Measurements from ENCODE around the gene NPDC1.

The NPDC1 gene

DNA sequence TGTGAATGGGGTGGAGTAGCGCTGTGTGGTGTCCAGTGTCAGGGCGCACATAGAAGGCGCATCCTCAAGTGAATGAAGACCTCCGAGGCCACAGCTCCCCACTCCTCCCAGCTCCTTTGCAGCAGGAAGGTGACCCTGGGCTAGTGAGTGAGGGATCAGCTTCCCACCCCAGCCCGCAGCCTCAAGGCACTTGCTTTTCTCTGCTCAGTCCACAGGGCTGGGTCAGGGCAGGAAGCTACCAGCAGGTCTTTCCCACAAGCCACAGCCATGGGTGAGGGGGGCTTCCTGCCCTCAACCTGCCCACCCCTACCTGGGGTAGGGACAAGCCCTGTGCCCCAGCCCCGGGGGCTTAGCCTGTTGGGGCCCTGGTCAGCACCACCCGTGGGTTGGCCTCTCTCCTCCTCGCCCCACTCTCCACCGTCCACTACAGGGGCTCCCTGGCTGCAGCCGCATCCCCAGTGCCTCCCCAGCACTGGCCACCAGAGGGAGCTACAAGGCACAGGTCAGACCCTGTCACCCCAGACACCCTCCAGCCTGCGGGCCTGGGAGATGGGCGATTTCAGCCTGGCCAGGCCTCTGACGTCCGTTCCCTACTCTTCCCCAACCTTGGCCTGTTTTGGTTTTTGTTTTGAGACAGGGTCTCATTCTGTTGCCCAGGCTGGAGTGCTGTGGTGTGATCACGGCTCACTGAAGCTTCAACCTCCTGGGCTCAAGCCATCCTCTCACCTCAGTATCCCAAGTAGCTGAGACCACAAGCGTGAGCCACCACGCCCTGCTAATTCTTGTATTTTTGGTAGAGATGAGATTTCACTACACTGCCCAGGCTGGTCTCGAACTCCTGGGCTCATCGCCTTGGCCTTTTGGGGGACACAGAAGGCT lies 16.7 kb downstream of the NPDC1 start:
- no peaks in the 10 kb centered on the region for H3K9me3 Mint-ChIP-seq
- no peak overlapping the region for H3K27ac Mint-ChIP-seq
- H3K4me1 Mint-ChIP-seq, result peaks cover 83% of the 10 kb centered on the region
- ATAC-seq (peak; percentile 47), DNase-seq (peak; percentile 76 to 79)
- H3K4me3 Mint-ChIP-seq, result peak overlapping the region; percentile 78 to 84
- no peaks in the 10 kb centered on the region for H3K27me3 Mint-ChIP-seq

DNA sequence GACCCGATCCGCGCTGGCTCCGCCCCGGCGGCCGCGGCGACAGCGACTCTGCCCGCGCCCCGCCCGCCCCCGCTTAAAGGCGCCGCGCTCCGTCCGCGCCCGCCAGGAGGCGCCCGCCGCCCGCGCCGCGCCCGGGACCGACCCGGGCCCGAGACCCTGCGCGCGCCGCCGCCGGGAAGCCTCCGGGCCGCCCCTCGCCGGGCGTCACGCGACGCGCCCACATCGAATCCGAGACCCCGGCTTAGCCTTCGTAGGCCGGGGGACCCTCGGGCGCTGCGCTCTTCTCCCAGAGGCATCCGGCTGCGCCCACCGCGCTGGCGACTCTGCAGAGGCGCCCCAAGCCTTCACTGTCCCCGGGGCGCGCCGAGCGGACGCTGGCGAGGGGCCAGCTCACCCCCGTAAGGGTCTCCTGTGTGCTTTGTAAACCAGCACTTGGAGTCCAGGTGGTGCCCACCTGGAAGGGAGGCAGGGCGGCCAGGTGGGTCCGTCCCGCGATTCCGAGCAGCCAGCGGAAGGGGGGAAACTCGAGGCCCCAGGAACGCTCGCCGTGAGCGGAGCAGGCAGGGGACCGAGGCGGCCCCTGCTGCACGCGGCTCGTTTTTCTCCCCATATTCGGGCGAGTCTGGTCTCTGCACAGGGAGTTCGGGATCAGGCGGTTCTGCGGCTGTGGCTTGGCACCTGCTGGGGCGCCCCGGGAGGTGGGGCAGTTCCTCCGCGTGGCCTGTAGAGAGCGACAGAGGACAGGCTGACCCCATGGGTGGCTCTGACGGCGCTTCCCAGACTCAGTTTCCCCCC lies 17.5 kb downstream of the NPDC1 start:
- H3K27me3 Mint-ChIP-seq, result no peaks in the 10 kb centered on the region
- no peak overlapping the region for H3K27ac Mint-ChIP-seq
- H3K9me3 Mint-ChIP-seq, result no peaks in the 10 kb centered on the region
- peak; percentile 41 for ATAC-seq
- H3K4me3 Mint-ChIP-seq, result peak overlapping the region; percentile 78 to 84
- peak; percentile 74 to 75 for DNase-seq
- peaks cover 81% of the 10 kb centered on the region for H3K4me1 Mint-ChIP-seq

DNA sequence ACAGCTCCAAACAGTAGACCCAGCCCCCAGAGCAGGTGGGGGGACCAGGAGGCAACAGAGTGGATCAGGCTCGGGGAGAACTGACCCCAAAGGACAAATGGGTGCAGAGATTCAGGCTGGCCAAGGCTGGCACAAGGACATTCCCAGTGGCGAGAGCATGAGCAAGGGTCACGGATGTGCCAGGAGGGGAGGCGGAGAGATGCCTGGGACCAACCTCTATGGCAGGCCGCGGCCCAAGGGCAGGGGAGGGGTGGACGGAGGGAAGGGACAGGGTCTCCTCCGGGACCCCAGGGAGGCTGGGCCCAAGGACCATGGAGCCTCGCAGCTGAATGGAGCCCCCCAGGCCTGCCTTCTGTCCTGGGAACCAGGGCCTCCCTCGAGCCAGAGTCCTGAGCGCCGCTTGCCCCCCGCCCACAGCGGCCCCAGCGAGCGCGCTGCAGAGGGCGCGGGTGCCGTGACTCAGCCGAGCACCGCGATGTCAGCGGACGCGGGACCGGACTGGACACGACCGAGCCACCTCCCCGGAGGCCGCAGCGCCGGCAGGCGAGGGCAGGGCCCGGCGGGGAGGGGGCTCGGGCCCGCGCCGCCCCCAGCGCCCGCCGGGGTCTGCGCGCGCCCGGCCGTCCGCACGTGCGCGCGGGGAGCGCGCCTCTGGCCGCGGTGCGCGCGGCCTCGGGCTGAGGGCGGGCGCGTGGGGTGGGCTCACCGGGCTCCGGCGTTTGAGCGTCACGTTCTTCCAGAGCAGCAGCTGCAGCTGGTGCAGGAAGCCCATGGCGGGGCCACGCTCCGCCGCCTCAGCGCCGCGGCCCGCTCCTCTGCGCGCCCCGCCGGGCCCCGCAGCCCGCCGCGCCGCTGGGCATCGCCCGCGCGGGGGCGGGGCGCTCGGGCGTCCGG lies 18.4 kb downstream of the NPDC1 start, which contains the start of gene ABCA2:
ABCA2 (minus strand) TSS at position 869 of the 894 bp plus-strand sequence; CDS start at position 772, 97 bp downstream.
- no peak for DNase-seq
- Mint-ChIP-seq H3K27ac (no peak within 1 kb of the TSS), H3K27me3 (no peaks in the 10 kb centered on the region), H3K4me1 (peaks cover 73% of the 10 kb centered on the region), H3K9me3 (no peaks in the 10 kb centered on the region), H3K4me3 (peak within 1 kb of the TSS; percentile 81 to 86)
- ATAC-seq, result no peak

DNA sequence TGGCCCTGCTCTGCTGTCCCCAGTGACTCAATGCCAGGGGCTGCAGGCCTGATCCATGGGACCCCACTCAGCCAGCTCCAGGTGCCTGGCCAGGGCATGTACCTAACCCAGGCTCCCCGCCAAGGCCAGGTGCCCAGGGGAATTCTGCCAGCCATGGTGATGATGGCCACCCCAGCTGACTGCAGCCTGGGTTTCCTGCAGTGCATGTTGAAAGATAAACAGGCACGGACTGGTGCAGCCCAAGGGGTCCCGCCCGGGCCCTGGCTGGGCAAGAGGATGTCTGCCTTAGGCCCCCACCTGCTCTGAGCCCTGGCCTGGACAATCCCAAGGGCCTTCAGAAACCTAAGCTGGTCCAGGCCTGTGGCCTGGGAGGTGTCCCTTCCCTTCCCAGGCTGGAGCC lies 19.1 kb downstream of the NPDC1 start:
- H3K9me3 Mint-ChIP-seq, result no peaks in the 10 kb centered on the region
- peak overlapping the region; percentile 81 to 86 for H3K4me3 Mint-ChIP-seq
- no peaks in the 10 kb centered on the region for H3K27me3 Mint-ChIP-seq
- peaks cover 71% of the 10 kb centered on the region for H3K4me1 Mint-ChIP-seq
- H3K27ac Mint-ChIP-seq, result no peak overlapping the region
- DNase-seq (no peak), ATAC-seq (no peak)

DNA sequence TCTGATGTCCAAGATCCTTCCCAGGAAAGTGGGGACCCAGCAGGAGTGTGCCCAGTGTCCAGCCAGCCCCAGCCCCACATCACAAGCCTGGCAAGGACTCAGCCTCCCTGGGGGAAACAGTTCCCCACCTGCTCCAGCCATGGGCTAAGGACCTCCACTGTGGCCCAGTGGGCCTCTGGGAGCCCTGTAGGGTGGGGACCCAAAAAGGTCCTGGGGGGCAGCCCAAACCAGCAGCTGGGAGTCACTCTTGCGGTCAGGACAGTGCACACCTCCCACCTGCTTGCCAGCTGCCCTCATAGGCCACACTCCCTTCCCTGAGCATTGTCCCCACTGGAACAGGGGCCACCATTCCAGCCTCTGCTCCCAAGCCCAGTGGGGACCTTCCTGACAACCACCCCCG lies 19.6 kb downstream of the NPDC1 start:
- DNase-seq (no peak), ATAC-seq (no peak)
- H3K9me3 Mint-ChIP-seq, result no peaks in the 10 kb centered on the region
- H3K27me3 Mint-ChIP-seq, result no peaks in the 10 kb centered on the region
- H3K4me3 Mint-ChIP-seq, result no peak overlapping the region
- H3K27ac Mint-ChIP-seq, result no peak overlapping the region
- H3K4me1 Mint-ChIP-seq, result peaks cover 70% of the 10 kb centered on the region

DNA sequence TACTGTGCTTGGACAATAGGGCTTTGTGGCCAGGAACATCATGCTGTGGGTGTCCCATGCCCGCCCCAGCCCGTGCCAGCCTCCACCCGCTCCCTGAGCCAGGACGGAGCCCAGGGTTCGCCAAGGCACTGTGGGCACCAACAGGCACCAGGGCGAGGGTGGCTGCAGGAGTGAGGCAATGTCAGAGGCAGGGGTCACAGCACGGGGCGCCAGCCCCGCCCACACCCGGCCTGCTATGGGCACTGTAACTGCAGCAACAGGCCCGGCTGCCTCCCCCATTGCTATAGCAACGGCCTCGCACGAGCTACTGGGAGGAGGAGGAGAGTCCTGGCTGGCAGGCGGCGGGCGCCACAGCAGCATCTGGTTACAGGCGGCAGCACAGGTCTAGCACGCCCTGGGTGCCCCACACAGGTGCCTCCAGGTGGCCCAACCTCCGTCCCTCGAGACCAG lies 20.4 kb downstream of the NPDC1 start:
- no peak overlapping the region for H3K27ac Mint-ChIP-seq
- peaks cover 64% of the 10 kb centered on the region for H3K4me1 Mint-ChIP-seq
- ATAC-seq (no peak), DNase-seq (no peak)
- no peak overlapping the region for H3K4me3 Mint-ChIP-seq
- H3K27me3 Mint-ChIP-seq, result no peaks in the 10 kb centered on the region
- no peaks in the 10 kb centered on the region for H3K9me3 Mint-ChIP-seq

DNA sequence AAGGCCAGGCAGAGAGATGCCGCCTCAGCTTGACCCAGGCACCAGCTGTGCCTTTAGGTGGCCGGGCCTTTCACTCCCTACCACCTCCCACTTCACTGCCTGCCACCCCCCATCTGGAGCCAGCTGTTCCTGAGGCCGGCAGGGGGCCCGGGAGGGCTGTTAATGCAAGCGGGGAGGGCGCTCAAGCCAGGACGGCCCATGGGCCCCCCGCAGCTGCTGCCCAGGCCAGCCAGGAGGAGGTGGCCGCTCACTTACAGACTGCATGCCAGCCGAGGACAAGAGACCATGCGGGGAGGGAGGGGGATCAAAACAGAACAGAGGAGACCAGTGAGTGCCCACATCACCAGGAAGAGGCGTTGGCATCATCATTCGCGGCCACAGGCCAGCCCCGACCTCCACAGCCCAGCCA lies 22.4 kb downstream of the NPDC1 start:
- ATAC-seq, result no peak
- no peak overlapping the region for H3K4me3 Mint-ChIP-seq
- H3K9me3 Mint-ChIP-seq, result no peaks in the 10 kb centered on the region
- DNase-seq, result no peak
- peaks cover 50% of the 10 kb centered on the region for H3K4me1 Mint-ChIP-seq
- H3K27ac Mint-ChIP-seq, result no peak overlapping the region
- no peaks in the 10 kb centered on the region for H3K27me3 Mint-ChIP-seq

DNA sequence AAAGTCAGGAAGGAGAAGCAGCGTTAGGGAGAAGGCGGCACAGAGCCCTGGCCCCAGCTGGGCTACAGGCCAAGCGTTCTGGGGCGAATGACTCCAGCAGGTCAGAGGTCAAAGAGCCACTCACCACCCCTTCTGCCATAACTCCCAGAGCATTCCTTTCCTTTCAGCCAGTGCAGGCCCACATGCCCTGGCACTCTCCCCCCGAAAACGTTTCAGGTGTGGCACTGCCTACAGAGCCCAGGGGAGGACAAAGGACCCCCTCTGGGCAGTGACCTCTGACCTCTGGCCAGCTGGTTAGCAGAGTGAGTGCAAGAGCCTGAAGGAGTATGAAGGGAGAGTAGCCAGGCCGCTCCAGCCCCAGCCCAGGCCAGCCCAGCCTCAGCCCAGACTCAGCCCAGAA lies 22.8 kb downstream of the NPDC1 start:
- Mint-ChIP-seq H3K27ac (no peak overlapping the region), H3K4me1 (peaks cover 51% of the 10 kb centered on the region), H3K4me3 (no peak overlapping the region), H3K9me3 (no peaks in the 10 kb centered on the region), H3K27me3 (no peaks in the 10 kb centered on the region)
- DNase-seq (no peak), ATAC-seq (no peak)

DNA sequence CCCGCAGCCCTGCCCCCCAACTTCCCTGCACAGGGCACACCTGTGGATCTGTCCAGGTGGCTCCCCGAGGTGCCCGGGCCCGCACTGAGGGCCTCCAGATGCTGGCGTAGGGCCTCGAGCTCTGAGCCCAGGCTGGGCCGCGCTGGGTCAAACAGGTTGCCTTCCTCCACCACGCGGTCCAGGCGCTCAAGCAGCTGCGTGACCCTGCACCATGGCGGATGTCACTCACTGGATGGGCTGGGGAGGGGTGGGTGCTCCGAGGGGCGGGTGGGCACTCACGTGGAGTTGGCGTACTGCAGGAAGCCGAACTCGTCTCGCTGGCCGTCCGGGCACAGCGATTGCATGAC lies 23.3 kb downstream of the NPDC1 start:
- Mint-ChIP-seq H3K4me1 (peaks cover 51% of the 10 kb centered on the region), H3K27me3 (no peaks in the 10 kb centered on the region), H3K9me3 (no peaks in the 10 kb centered on the region), H3K27ac (no peak overlapping the region), H3K4me3 (no peak overlapping the region)
- DNase-seq (no peak), ATAC-seq (no peak)

DNA sequence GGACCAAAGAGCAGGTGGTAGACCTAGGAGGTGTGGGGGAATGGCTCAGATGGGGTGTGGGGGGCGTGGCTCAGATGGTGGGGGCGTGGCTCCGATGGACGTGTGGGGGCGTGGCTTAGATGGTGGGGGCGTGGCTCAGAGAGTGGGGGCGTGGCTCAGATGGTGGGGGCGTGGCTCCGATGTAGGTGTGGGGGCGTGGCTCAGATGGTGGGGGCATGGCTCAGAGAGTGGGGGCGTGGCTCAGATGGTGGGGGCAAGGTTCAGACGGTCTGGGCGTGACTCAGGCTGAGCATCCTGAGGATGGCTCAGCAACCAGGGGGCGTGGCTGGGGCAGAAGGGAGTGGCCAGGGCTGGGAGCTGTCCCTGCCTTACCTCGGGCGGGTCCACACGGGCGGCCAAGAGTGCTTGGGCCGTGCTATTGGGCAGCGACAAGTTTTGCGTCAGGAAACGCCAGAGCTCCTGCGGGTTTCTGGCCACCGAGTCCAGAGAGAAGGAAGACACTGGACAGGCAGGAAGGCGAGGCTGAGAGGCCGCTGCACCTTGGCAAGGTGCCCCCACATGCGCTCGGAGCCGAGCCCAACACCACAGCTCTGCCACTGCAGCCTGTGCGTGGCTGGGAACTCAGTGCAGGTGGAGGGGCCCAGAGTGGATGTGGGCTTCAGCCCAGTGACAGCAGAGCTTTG lies 23.9 kb downstream of the NPDC1 start:
- DNase-seq, result peak; percentile 67 to 75

DNA sequence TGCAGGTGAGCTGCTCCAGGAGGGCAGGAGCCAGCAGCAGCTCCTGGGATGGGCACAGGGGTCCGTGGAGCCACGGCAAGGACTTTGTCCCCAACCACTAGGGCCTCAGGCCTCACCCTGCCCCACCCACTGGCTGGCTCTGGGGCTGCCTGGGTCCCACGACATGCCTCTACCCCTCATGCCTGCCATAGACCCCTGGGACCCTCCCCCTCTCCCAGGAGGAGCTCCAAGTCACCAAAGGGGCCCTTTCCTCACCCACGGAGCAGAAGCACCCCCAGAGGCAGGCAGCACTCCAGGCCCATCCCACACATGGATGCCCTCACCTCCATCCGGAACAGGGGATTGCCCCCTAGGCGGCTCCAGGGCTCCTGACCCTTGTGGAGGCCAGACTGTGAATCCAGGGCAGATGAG lies 24.4 kb downstream of the NPDC1 start:
- Mint-ChIP-seq H3K27ac (no peak overlapping the region), H3K4me1 (peaks cover 41% of the 10 kb centered on the region), H3K4me3 (no peak overlapping the region), H3K9me3 (no peaks in the 10 kb centered on the region), H3K27me3 (no peaks in the 10 kb centered on the region)
- ATAC-seq (no peak), DNase-seq (no peak)

More for the DNA sequence above, 23.9 kb downstream of the NPDC1 start:
- Mint-ChIP-seq H3K4me3 (no peak overlapping the region), H3K27me3 (no peaks in the 10 kb centered on the region), H3K4me1 (peaks cover 46% of the 10 kb centered on the region), H3K27ac (no peak overlapping the region), H3K9me3 (no peaks in the 10 kb centered on the region)
- peak; percentile 68 for ATAC-seq

DNA sequence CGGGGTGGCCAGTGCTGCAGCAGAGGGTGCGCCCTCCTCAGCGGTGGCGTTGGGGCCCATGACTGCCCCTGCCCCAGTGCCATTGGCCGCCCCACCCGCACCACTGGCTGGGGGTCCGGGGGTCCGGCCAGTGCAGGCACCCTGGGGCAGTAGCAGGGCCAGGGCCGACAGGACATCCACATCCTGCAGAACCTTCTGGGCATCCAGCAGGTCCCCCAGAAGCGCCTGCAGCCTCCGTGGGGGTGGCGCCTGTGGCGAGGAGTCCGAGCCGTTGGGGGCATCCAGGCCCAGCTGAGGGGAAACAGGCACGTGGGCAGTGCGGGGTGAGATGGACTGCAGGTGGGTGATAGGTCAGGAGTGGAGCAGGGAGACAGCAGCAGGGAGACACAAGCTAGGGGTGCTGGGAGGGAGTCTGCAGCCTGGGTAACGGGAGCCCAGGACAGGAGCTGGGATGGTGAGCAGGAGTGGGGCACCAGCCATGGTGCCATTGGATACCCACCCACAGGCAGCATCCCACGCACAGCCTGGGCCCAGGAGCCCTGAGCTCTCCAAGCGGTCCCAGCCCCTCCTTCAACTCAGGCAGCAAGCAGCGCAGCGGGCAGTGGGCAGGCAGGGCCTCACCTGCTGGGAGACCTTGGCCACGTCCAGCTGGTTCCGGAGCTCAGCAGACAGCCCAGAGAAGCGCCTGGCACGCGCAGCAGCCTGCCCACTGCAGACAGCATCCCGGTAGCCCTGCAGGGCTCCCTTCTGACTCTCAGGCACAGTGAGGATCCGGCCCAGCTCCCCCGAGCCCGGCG lies 25.0 kb downstream of the NPDC1 start:
- Mint-ChIP-seq H3K4me3 (no peak overlapping the region), H3K27me3 (no peaks in the 10 kb centered on the region), H3K27ac (no peak overlapping the region), H3K9me3 (no peaks in the 10 kb centered on the region), H3K4me1 (peaks cover 35% of the 10 kb centered on the region)
- DNase-seq (no peak), ATAC-seq (no peak)

DNA sequence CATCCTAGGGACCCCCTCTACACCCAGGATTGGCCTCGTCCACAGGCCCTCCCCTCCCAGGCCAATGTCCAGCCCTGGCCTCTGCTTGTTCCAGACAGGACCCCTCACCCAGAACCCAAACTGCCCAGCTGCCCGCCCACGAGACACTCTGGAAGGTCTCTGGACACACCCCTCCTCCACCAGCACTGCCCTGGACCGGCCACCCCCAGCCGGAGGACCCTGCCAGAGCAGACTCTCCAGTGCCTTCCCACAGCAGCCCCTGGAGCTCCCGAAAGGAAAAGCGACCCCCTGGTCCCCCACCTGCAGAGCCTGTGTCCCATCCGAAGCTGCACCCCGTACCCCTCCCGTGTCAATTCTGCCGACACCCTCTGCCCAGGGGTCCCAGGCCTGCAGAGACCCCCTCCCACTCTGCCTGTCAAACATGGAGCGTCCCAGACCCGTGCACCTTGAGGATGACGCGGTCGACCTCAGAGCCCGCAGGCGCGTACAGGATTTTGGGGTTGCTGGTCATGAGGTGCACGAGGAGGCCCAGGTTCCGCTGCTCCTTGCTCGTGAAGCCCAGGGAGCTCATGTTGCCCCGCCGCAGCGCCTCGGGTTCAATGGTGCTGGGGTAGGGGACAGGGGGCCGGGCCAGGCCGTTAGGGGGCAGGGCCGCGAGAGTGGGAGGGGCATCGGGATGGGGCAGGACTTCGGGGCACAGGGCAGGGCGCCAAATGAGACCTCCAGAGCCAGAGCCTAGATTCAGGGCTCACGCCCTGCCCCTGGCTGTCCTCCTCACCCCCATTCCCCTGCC lies 25.9 kb downstream of the NPDC1 start:
- peaks cover 32% of the 10 kb centered on the region for H3K4me1 Mint-ChIP-seq
- no peaks in the 10 kb centered on the region for H3K9me3 Mint-ChIP-seq
- no peak overlapping the region for H3K4me3 Mint-ChIP-seq
- DNase-seq (no peak), ATAC-seq (no peak)
- H3K27me3 Mint-ChIP-seq, result no peaks in the 10 kb centered on the region
- H3K27ac Mint-ChIP-seq, result no peak overlapping the region

Data from stimulated activated naive CD8-positive, alpha-beta T cell treated with anti-CD3 and anti-CD28 coated beads, Interleukin-15, amount 100 ng/mL, for 72 hours (primary cell).